Stimulated activated CD8-positive, alpha-beta memory T cell treated with anti-CD3 and anti-CD28 coated beads, Interleukin-12 subunit alpha, Interleukin-12 subunit beta, amount 100 ng/mL, for 24 hours (primary cell): ENCODE results near the gene PIGT.
"Not testable (repeated sequence)": the region's sequence is repeated elsewhere in the genome, so short reads cannot be mapped to it uniquely, and the experiment has no call there.

Source experiments
- DNase-seq: peaks from one replicate; pipeline ENCODE4 v3.0.0-alpha.2; 2020; ENCODE audit errors: extremely low read depth

The PIGT gene

GRCh38 chr20:45462711-45463509 is 47.0 kb downstream of the PIGT start:
- no peak for DNase-seq

DNA sequence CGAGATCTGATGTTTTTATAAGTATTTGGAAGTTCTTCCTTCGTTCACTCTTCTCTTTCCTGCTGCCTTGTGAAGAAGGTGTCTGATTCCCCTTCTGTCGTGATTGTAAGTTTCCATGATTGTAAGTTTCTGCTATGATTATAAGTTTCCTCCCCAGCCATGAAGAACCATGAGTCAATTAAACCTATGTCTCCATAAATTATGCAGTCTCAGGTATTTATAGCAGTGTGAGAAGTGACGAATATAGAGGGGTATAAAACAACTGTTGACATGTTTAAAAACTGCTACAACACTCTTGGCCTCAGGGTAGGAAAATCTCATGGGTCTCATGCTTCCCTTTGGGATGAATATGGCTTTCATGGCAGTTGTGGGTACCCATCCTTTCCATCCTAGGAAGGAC is 47.8 kb downstream of the PIGT start:
- DNase-seq: no peak

DNA sequence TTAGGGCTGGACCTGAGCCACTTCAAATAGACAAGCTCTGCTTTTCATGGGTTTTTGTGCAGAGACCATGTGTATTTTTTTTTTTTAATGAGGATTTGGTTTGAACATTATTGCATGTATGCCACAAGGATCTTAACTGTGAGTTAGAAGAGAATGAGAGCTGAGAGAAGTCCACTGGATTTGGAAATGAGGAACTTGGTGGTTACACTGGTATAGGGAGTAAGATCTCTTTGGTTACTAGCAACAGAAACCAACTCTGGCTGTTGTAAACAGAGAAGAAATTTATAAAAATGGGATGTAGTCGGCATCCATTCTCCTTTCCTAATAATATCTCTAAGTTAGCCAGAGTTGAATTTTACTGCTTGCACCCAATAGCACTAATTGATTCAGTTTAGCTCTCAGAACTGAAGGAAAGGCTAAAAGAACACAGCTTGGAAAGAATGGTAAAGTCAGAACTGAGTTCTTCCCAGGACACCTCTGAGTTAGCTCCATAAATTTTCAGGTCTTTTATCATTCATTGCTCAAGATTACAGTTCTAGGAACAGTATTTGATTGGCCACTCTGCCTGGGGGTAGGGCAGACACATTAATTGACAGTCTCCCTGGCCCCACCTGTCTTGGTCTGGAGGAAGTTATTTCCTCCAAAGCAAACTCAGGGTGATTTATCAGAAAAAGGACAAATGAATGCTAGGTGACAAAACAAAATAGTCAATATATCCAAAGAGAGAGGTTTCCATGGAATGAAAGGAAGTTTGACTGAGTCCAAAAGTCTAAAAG is 49.7 kb downstream of the PIGT start:
- DNase-seq: no peak

DNA sequence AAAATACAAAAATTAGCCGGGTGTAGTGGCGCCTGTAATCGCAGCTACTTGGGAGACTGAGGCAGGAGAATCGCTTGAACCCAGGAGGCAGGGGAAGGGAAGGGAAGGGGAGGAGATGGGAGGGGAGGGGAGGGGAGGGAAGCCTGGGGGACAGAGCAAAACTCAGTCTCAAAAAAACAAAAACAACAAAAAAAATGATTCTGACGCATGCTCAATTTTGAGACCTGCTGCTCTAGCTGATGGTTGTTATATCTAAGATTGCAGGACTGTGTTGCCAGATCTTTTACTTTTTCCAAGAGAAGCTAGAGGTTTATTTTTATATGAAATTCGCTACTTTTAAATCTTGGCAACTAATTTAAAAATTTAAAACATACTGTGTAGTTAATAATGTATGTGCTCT is 51.2 kb downstream of the PIGT start:
- DNase-seq: no peak

GRCh38 chr20:45467861-45468260 is 51.9 kb downstream of the PIGT start:
- no peak for DNase-seq

- no peak for DNase-seq
Measured at GRCh38 chr20:45469336-45470261, 53.7 kb downstream of the PIGT start, which contains the start of gene WFDC2. WFDC2 (plus strand) TSS chr20:45469753; CDS start chr20:45469782, 29 bp downstream.

- no peak for DNase-seq
Measured at GRCh38 chr20:45470262-45470931, 54.5 kb downstream of the PIGT start.

DNA sequence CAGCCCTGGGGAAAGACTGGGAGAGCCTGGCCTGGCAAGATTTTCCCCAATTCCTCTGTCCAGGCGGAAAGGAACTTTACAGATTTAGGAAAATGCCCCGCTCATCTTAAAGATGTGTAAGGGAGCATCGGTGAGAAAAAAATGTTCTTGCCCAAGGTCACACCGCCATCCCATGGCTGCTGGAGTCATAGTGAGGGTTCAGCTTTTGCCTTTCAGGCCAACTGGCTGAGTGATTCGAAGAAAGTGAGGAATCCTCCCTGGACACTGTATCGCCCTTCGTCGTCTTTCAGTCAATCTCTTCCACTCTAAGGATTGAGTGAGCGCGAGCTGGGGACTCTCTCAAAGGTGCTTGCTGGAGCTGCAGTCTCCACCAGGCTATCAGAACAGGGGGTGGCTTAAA is 55.0 kb downstream of the PIGT start:
- no peak for DNase-seq

DNA sequence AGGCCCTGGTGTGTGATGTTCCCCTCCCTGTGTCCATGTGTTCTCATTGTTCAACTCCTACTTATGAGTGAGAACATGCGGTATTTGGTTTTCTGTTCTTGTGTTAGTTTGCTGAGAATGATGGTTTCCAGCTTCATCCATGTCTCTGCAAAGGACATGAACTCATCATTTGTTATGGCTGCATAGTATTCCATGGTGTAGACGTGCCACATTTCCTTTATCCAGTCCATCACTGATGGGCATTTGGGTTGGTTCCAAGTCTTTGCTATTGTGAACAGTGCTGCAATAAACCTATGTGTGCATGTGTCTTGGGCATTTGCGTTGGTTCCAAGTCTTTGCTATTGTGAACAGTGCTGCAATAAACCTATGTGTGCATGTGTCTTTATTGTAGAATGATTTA is 56.3 kb downstream of the PIGT start:
- DNase-seq: not testable (repeated sequence)
